Retina (tissue), 1 donor: ENCODE results near the gene GBGT1.
A peak's percentile ranks its signal among the peaks of the same experiment; 100 is the strongest.
"Not testable (repeated sequence)": the region's sequence is repeated elsewhere in the genome, so short reads cannot be mapped to it uniquely, and the experiment has no call there.

ENCODE experiments used
- DNase-seq: peaks from one replicate; pipeline ENCODE4 v3.0.0-alpha.2; 2016

The GBGT1 gene

GRCh38 chr9:133194597-133194996, 30.9 kb upstream of the GBGT1 start:
- no peak for DNase-seq

- DNase-seq: no peak
These were observed 28.3 kb upstream of the GBGT1 start for GRCh38 chr9:133191989-133192388.

- no peak for DNase-seq
These were observed 26.1 kb upstream of the GBGT1 start for GRCh38 chr9:133189826-133190225.

DNA sequence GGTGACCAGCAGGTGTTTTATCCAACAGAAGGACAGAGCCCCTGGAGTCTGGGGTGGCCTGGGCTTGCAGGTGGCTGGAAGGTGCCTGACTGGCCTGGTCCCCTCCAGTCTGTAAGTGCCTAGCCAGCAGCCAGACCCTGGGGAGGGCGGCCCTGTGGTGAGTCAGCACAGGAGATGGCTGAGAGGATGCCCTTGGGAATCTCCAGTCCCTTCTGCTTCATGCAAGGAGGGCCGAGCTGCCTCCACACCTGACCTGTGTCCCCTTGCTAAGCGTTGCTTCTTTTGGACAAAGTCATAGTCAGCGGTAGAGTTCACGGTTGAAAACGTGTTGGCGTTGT, 25.1 kb upstream of the GBGT1 start:
- no peak for DNase-seq

DNA sequence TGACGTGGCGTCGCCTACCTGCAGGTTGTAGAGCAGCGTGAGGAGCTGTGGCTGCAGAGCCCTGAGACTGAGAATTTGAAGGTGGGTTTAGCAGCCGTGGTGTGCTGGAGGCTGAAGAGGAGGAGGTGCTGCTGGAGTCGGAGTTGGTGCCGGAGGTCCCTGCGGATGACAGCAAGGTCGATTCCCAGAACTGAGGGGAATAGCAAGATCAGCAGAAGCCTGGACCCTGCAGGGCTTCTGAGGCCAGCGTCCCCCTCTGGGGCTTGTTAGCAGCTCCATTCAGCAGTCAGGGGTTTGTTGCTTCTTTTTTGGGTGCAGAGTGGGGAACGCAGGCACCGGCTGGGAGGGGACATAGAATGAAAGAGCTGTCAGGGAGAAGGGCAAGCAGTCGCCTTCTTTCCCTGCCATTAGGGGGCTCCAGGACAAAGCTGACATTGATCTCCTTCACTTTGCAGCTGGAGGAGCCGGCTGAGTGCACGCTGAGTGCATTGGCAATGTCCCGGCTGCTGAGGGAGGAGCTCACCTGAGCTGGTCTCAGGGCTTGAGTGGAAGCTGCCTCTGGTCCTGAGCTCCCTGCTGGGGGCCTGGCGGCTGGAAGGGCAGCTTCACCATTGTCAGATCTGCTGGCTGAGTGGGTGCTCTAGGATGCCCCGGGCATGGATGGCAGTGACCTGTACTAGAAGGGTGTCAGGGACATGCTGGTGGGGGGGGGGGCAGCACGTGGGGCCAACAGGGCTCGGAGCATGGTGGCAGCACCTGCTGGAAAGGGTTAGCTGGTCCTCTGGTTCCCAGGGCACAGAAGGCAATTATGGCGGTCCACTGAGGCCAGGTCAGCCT, 24.5 kb upstream of the GBGT1 start:
- DNase-seq: no peak

- DNase-seq: no peak
These were observed 23.9 kb upstream of the GBGT1 start for GRCh38 chr9:133187561-133188005.

DNA sequence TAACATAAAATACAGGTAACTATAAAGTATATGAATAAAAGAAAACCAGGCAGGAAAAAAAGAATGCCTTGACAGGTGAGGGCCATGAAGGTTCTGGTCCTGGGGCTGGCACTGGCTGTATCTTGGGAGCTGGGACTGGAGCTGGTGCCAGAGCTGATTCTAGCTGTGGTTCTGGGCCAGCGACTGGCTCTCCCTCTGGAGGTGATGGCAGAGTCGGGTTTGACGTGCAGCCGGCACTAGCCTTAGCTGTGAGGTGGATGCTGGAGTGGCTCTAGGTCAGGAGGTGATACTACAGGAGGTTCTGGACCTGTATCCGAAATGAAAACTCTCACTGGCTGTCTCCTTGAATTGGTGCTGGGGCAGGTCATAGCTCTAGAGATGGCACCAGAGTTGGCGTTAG, 23.0 kb upstream of the GBGT1 start:
- DNase-seq: no peak

DNA sequence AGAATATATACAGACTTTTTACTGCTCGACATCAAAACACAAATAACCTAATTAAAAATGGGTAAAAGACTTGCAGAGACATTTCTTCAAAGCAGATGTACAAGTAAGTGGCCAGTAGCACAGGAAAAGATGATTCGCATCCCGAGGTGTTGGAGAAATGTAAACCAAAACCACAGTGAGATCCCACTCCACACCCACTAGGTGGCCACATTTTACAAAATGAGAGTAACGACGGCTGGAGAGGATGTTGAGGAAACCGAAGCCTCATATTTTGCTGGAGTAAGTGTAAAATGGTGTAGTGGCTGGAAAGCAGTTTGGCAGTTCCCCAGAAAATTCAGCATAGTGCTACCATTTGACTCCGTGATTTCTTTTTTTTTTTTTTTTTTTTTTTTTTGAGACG, 21.3 kb upstream of the GBGT1 start:
- peak; percentile 40 for DNase-seq

DNA sequence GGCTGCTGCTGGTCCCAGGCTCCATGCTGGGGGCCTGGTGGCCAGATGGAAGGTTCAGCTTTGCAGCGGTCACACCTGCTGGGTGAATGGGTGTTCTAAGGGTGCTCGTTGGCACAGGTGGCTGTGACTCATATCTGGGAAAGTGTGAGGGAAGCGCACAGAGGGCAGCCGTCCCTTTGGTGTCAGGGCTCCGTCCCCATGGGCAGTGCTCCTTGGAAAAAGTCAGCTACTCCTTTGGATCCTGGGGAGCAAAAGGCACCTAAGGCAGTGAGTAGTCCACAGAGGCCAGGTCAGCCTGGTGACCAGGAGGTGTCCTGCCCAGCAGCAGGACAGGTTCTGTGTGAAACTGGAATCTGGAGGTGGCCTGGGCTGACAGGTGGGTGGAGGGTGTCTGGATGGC, 18.4 kb upstream of the GBGT1 start:
- DNase-seq: no peak

GRCh38 chr9:133181561-133181960, 17.8 kb upstream of the GBGT1 start:
- no peak for DNase-seq

DNA sequence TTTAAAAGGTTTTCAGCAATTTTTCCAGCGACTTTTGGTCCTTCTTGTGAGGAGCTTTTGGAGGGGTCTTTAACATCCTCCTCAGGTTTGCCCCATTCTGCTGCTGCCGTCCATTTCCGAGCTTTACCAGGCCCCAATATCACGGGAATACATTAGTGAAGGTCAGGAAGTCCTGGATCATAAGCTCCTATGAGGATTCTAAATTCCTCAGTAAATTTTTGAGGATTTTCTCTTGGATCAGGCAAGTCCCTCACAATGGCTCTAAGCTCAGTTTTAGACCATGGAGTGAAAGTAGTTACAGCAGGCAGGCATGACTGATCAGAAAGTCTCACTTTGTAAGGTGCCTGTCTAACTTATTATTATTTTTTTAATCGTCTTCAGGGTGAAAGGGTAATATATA, 17.2 kb upstream of the GBGT1 start:
- DNase-seq: no peak

DNA sequence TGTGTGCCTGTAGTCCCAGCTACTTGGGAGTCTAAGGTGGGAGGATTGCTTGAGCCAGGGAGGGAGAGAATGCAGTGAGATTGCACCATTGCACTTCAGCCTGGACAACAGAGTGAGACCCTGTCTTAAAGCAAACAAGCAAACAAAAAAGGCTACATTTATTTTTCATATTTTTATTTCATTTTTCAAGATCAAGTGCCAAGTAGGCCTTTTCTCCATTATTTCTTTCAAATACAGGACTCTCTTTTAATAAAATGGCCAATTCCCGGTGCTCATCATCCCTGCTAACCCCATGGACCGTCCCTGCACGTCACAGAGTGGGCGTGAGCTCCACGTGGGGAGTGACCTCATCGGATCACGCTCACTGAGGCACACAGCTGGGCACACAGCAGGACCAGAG, 9.3 kb upstream of the GBGT1 start:
- DNase-seq: no peak

GRCh38 chr9:133171161-133171961, 7.6 kb upstream of the GBGT1 start:
- no peak for DNase-seq

- no peak for DNase-seq
These were observed 7.0 kb upstream of the GBGT1 start for GRCh38 chr9:133170716-133171115.

GRCh38 chr9:133169687-133170086, 6.0 kb upstream of the GBGT1 start:
- DNase-seq: not testable (repeated sequence)

DNA sequence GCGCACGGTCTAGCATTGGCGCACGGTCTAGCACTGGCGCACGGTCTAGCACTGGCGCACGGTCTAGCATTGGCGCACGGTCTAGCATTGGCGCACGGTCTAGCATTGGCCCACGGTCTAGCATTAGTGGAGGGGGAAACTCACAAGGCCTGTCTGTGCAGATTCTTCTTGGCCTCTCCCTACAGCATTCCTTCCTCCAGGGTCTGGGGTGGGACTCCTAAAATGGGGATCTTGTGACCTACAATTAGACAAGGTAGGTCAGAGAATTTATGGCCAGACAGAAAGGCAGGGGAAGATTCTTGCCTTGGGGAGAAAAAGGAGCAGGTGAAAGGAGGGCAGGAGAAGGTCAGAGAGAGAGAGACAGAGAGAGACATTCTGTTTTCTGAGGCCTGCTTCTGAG, 5.4 kb upstream of the GBGT1 start:
- no peak for DNase-seq

DNA sequence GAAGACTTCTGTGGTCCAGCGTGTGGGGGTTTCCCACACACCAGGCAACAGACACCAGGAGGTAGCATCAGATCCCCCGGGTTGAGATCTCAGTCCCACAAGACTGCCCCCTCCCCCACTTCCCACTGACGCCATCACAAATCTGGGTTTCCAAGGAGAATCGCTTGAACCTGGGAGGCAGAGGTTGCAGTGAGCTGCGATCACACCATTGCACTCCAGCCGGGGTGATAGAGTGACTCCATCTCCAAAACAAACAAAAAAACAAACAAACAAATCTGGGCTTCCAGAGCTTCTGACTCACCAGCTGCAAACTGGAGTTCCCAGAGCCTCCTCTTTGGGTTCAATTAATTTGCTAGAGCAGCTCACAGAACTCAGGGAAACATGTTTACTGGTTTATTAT, 4.7 kb upstream of the GBGT1 start:
- DNase-seq: no peak

DNA sequence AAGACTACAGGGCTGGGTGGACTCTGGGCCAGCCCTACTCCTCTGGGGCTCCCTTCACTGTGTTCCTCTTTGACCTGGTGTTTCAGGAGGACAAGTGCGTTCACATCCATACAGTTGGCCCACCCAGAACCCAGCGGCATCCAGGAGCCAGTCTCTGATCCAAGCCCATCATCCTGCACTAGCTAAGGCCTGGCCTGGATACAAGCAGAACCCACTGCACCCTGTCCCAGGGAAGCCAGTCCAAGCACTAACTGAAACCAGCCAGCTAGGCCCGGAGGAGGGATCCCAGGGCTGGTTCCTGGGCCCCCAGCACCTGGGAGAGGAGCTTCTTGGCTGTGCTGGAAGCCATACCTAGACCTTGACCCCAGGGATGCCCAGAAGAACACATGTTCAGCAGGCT, 4.1 kb upstream of the GBGT1 start:
- DNase-seq: no peak

GRCh38 chr9:133167096-133167730, 3.5 kb upstream of the GBGT1 start:
- no peak for DNase-seq

- no peak for DNase-seq
These were observed 2.7 kb upstream of the GBGT1 start for GRCh38 chr9:133166392-133166791.

DNA sequence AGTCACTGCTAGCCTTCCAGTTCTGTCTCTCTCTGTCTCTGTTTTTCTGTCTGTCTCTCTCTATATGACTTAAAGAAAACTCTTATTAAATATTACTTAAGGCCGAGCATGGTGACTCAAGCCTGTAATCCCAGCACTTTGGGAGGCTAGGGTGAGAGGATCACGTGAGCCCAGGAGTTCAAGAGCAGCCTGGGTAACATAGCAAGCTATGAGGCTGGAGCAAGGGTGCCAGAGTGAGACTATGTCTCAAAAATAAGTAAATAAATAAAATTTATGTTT, 1.7 kb upstream of the GBGT1 start:
- peak; percentile 1 for DNase-seq

GRCh38 chr9:133164191-133164590, 477 bp upstream of the GBGT1 start:
- no peak for DNase-seq

DNA sequence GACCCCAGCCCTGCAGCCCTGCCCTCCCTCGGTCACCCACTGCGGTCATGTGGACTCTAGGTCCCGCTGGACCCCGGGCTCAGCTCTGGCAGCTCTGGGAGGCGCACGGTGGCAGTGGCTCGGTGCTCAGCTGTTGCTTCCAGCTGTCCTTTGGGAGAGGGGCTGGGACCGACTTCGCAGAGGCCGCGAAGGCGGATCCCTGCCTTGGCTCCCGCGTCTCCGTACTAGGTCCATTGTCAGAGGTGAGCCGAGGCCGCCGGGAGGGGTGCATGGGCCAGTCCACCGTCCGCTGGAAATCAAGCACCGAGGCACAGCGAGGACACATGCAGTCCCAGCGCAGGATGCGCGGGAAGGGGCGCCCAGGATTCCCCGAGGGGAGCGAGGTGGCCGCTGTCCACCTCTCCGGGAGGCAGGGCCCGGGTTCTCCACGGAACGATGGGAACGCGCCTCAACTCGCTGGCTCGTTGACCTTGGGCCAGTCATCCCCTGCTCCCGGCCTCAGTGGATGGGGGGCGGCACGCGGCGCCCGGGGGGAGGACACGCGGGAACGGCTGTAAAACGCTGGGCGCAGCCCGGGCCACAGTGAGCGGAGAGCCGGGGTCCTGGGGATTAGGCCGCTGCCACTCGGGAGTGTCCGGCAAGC, 732 bp downstream of the GBGT1 start:
- peak; percentile 48 for DNase-seq

DNA sequence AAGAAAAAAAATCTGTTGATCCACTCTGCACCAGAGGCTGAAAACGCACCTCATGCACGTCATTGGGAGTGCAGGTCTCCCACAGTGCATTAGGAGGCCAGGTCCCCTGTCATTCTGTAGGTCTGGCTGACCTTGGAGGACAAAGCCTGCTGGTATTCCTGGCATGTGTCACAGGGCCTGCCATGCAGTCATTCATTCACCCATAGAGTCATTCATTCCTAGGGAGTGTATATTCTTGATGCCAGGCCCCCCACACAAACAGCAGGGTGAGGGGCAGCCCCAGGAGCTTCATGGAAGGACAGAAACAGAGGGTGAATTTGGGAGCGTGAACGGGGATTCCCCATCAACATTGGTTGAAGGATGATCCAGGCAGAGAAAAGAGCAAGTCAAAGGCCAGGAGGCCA, 2.2 kb downstream of the GBGT1 start:
- no peak for DNase-seq
